Measurements from ENCODE around the gene NCKAP5L.

NCKAP5L gene

DNA sequence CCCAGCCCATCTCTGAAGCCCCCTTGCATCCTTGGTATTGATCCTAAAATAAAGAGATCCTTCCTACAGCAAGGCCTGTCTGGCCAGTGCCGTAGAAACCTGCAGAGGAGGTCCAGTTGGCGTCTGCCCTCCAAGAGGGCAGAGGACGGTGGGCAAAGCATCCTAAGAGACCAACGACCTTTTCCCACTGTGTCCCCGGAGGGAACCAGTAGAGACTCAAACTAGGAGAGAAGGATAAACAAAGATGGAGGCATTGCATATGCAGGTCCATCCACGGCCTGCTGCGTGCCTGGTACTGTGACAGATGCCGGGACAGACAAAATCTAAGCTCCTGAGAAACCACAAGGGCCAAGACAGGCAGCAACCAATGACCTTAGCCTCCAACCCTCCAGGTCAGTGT lies 3.8 kb downstream of the NCKAP5L start:
- DNase-seq, result no peak

GRCh38 chr12:49823951-49824350 lies 4.3 kb downstream of the NCKAP5L start:
- no peak for DNase-seq

GRCh38 chr12:49823350-49823749 lies 4.9 kb downstream of the NCKAP5L start:
- DNase-seq, result no peak

- no peak for DNase-seq
These were observed 6.6 kb downstream of the NCKAP5L start for GRCh38 chr12:49821373-49822287.

- no peak for DNase-seq
These were observed 8.4 kb downstream of the NCKAP5L start for GRCh38 chr12:49819786-49820185.

DNA sequence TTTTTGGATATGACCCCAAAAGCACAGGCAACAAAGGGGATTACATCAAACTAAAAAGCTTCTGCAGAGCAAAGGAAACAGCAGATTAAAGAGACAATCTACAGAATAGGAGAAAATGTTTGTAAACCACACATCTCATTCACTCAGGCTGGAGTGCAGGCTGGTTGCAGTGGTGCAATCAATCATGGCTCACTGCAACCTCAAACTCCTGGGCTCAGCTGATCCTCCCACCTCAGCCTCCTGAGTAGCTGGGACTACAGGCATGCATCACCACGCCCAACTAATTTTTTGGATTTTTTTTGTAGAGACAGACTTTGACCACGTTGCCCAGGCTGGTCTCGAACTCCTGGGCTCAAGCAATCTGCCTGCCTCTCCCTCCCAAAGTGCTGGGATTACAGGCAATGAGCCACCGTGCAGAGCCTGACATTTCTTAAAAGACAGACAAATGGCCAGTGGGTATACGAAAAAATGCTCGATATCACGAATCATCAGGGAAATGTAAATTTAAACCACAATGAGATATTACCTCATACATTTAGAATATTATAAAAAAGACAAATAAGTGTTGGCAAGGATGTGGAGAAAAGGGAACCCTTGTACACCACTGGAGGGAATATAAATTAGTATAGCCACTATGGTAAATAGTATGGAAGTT lies 9.8 kb downstream of the NCKAP5L start:
- peak; percentile 49 for DNase-seq

DNA sequence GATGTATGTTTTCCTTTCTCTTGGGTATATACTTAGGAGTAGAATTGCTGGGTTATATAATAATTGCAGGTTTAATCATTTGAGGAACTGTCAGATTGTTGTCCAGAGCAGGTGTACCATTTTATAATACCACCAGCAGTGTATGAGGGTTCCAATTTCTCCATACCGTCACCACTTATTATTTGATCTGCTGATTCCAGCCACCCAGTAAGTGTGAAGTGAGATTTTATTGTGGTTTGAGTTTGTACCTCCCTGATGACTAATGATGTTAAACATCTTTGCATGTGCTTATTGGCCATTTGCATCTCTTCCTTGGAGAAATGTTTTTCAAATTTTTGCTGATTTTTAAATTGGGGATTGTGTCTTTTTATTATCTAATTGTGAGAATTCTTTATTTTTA lies 15.1 kb downstream of the NCKAP5L start:
- peak; percentile 8 for DNase-seq

DNA sequence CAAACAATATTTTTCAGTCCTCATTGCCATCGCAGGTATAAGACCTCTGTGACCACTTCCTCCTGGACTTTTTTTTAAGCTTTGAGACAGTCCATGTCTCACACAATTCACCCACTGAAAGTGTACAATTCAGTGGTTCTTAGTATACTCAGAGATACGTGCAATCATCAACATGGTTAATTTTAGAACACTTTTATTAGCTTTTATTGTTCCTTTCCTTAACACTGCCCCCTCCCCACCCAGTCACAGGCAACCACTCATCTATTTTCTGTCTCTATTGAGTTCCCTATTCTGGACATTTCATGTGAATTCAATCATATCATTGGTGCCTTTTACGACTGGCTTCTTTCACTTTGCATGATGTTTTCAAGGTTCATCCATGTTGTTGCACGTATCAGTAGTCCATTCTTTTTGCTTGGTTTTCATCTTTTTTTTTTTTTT lies 16.2 kb downstream of the NCKAP5L start:
- no peak for DNase-seq

GRCh38 chr12:49811136-49811535 lies 17.1 kb downstream of the NCKAP5L start:
- DNase-seq, result no peak

- DNase-seq, result no peak
These were observed 18.3 kb downstream of the NCKAP5L start for GRCh38 chr12:49809906-49810389.

DNA sequence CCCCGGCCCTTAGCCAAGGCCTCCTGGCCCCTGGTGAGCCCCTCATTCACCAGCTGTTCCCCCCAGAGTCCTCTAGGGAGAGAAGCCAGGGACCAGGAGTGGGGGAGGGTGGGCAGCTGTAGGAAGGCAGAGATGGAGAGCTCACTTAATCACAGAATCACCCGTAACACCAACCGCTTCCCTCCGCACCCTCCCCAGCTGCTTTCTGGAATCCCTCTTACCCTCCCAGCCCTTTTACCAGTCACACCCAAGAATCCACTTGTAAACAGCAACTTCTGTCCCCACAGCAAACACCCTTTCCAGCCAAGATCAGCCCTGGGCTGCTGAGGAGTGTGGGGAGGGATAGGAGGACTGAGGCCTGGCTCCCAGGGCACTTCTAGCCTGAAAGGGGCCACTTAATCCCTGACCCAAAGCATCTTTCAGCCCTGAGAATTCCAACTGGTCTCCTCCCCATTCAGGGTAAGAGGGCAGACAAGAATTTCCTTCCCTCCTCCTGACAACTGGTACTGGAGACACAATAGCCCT lies 18.8 kb downstream of the NCKAP5L start:
- peak; percentile 25 for DNase-seq

GRCh38 chr12:49808686-49809380 lies 19.4 kb downstream of the NCKAP5L start:
- peak; percentile 42 for DNase-seq

DNA sequence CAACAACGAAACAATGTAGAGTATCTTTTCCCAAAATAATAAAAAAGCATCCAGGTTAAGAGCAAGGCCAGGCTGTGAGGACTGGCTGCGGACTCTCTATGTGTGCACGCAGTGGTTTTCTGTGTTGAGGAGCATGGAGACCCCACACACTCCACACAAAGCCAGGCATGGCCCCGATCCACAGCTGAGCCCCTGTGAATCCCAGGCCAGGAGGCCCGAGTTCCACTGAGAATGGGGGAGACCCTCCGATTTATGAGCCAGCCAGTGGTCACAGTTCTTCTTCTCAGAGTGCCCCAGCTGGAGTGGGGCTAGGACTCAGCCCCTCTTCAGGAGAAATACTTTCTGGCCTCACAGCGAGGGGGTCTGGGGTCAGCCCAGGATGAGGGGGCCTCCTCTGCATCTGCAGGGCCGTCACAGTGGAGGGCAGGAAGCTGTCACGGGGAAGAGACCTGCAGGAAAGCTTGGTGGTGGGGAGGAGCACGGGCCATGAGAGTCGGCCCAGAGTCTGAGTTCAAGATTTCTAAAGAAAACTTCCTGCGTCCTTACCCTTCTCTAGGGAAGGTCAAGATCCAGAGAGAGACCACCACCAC lies 20.1 kb downstream of the NCKAP5L start:
- DNase-seq, result no peak

DNA sequence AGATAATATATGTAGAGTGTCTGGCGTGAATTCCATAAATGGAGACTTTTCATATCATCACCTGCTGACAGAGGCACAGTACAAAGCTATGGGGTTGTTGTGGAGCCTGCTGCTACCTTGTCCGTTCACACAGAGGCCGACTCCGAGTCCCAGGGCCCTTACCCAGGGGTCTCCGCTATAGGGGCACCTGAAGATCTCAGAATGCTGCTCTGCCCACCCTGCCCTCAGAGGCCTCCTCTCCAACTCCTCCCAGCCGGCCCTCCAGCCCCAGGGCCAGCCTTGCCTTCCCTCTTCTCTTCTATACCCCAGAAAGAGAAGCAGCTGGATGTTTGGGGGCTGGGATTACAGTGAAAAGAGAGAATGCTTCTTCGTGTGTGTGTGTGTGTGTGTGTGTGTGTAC lies 21.3 kb downstream of the NCKAP5L start:
- DNase-seq, result no peak

- DNase-seq, result no peak
These were observed 21.8 kb downstream of the NCKAP5L start for GRCh38 chr12:49806321-49806813.

GRCh38 chr12:49805409-49805808 lies 22.8 kb downstream of the NCKAP5L start:
- no peak for DNase-seq

- no peak for DNase-seq
These were observed 23.4 kb downstream of the NCKAP5L start for GRCh38 chr12:49804821-49805220.

DNA sequence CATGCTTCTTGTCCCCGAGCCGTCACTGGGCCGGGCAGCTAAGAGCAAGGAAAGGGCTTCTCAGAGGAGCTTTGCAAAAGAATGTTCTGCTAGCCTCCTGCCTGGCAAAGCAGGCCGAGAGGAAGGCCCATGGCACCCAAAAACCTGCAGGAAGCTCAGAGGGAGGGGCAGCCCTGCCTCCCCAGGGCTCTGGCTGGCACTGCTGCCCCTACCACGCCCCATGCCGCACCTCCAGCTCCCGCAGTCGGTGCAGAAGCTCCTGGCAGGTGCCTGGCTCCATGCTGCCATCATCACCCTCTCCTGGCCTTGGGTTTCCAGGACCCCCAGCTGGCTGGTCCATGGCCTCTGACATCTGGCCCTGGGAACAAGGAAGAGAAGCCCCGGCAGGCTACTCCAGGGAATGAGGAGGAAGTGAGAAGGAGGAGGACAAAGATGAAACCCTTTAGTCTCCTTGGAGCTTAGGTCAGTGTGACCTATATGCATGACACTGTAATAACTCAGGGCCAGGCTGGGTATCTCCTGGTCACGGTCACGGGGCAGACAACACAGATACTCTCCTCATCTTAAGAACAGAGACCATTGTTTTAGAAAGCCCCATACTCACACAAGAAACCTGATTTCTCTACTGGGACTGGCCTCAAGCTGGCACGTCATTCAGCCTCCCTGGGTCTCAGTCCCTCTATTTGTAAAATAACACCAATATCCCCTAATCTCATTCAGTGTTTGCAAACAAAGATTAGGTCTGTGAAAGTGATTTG lies 24.3 kb downstream of the NCKAP5L start:
- DNase-seq, result no peak

DNA sequence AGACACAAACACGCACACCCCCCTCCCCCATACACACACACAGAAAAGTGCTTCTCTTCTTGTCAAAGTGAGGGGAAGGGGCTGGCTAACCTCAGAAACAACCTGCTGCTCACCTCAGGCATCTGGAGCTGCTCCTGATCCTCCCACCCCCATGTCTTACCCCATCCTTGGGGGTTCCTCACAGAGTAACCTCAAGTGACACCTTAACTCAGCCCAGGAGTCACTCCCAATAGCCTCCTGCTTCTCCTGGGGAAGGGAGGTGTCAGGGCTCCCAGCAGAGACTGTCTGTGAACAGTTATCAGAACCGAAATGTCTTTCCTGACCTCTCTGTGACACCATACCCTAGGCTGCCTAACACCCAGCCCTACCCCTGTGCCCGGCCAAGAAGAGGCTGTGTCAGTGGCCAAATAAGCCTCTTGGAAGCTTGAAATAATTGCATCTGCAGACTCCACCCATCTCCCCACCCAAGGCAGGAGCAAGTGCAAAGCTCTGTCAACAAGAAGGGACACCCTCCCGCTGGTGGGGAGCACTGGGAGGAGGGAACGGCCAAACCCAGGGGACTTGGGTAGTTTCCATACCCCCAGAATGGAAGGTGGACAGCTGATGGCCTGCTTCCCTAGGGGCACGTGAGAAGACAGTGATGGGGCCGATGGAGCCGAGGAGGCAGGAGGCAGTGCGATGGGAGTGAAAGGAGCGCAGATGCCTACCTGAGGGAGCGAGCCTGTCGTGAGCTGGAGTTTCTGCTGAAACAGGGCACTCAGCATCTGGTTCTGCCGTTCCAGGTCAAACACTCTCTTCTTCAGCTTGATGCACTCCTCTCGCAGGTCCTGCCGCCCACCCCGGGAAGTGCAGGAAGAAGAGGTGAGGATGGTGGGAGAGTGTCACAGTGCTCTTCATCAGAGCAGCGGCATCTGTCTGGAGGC lies 26.8 kb downstream of the NCKAP5L start:
- no peak for DNase-seq

DNA sequence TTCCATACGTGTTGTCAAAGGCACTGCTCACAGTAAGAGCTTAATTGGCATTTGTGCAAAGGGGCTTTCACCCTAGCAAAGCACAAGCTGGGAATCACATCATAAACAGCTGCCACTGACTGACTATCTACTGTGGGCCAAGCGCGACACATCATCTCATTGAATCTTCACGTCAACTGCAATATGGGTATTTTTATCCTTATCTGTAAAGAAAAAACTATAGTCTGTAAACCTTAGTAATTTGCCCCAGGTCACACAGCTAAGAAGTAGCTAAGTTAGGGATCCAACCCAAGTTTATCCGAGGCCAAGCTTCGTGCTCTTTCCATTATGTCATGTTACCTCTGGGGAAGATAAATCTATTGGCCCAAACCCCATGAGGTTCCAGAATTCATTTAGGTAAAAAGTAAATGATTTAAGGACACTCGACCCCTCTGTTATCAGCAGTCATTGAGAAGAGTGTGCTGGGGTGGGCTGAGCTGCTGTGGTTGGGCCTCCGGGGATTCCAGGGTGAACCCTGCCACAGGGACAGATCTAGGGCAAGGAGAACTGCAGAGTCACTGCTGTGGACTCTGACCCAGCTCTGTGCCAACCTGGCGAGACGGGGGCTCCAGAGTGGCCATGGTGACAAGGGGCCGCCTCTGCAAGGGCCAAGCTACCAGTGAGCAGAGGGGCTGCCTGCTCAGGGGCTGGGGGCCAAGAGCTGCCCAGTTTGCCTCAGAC lies 27.6 kb downstream of the NCKAP5L start:
- DNase-seq, result no peak

Data from fibroblast of skin of back (primary cell).